Caki2 (cell line): Measurements from ENCODE around the gene ANTXR2. TPM values are rescaled to one million over a fixed set of nuclear protein-coding genes. Genes with fewer than 3 reads are reported as not detected.

Experiments used
- DNase-seq: peaks from one replicate; pipeline ENCODE4 v3.0.0-alpha.2; 2015; ENCODE audit warnings: low read depth
- in situ Hi-C: cut with HindIII; loops from 2 replicates; pipeline ENCODE4 v1.10.0; 2016; ENCODE audit warnings: low sequenced_read_pairs, low pct_unique_long_range_greater_than_20kb, mixed read lengths
- total RNA-seq: library from RNA; depleted of rRNA; stranded (reverse); fragments of >200 nt; shearing (Covaris generic); gene quantifications from 2 replicates; pipeline ENCODE4 v1.2.3, GENCODE V29; 2014; ENCODE audit warnings: low replicate concordance

ANTXR2 gene
- total RNA-seq, 1 experiment from 2014 or later: 3.6 TPM

DNA sequence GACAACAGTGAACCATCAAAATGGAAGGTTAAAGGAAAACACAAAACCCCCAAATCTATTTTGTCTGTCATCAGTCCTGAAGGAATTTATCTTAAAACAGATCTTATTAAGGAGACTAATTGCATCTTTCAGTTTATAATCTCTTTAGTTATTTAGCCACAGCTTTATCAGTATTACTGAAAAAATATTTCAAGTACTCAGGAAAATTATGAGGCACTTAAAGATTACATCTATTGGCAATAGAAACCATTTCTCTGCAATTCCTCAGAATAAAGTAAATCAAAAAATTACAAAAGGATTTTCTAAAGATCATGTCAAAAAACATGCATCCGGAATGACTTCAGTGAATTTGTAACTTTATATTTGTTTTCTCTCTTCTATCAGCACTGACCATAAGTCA, 35.2 kb downstream of the ANTXR2 start:
- in situ Hi-C loops: no loop called here
- DNase-seq: no peak

DNA sequence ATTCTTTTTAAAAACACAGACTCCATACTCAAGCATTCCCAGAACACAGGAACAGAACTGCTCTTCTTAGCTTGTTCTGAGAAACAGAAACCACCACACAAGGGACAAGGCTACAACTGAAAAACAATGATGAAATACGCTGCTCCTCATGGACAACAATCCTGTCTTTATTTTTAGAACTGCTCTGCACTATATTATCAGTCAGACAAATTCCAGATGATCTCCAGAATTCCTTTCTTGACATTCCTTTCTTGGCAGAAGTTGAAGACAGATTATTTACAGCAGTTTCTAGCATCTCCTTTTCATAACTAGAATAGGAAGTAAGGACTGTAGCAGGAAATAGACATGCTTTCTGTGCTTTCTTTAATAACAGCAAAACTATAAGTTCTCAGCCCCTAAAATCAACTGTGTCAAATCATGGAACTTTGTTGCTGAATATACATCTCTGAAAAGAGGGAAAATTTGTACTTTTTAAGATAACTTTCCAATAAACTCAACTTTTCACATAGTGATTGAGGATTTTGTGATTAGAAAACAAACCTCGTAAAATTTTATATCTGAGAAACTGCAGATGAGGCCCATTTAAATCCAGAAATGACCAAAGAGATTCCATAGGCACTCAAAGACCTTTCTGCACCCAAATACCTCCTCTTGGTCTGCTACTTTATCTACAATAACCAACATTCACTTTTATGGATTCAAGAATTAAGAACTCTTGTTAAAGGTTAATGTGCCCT, 35.9 kb downstream of the ANTXR2 start:
- in situ Hi-C loops: no loop called here
- no peak for DNase-seq

DNA sequence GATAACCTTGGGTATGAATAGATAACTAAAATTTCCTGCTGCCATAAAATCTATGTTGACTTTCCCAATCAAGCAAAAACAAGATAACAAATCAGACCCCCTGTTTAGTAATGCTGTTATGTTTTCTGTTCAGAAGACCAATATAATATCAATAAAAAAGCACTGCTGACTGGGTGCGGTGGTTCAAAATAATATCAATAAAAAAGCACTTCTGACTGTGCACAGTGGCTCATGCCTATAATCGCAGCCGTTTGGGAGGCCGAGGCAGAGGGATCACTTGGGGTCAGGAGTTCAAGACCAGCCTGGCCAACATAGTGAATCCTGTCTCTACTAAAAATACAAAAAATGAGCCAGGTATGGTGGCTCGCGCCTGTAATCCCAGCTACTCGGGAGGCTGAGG, 36.7 kb downstream of the ANTXR2 start:
- in situ Hi-C loops: no loop called here
- no peak for DNase-seq

DNA sequence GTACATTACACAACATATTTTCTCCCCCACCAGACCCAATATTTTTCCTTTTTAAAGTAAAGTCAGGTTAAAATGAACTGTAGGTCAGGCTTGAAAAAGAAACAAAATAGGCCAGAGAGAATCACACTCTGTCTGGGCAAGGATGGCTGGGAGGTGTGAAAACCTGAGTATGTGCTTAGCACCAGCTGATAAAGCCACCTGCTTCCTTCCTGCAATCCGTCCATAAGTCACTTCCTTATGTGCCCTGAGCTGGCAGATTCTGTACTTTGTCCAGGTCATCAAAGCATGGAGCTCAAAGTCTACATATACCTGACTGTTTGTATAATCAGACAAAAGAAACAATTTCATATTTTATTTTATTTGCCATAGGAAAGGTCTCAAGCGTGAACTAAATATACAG, 37.7 kb downstream of the ANTXR2 start:
- DNase-seq: no peak
- in situ Hi-C loops: no loop called here

DNA sequence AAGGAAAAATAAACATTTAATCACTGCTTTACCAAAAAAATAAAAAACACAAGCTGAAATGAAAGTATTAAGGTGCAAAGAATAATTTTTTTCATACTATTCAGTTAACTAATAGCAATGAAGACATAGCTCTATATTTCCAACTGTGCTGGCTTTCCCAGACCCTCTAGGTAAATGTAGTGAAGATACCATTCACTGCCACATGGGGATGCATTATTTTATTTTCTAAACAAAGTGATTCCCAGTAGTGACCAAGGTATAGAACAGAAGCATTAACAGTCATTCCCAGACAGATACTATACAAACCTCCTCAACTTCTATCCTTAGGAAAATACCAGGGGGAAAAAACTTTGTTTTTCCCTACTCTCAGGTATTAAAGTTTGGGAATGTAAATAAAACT, 39.4 kb downstream of the ANTXR2 start:
- in situ Hi-C loops: no loop called here
- no peak for DNase-seq

DNA sequence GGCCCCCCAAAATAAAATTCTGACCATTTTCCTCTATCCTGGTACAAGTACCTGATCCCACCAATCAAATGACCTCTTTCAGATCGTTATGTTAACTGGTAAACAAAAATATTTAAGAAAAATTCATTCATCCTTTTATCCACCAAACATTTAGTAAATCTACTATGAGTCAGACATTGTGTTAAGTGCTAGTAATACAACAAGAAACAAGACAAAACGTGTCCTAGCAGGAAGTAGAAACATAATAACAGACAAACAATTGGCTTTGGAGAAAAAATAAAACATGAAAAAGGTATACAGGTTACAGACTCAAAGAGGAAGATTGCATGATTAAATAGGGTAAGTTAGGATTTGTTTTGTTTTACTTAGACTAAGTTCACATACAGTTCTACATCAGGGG, 43.7 kb downstream of the ANTXR2 start:
- in situ Hi-C loops: no loop called here
- no peak for DNase-seq

DNA sequence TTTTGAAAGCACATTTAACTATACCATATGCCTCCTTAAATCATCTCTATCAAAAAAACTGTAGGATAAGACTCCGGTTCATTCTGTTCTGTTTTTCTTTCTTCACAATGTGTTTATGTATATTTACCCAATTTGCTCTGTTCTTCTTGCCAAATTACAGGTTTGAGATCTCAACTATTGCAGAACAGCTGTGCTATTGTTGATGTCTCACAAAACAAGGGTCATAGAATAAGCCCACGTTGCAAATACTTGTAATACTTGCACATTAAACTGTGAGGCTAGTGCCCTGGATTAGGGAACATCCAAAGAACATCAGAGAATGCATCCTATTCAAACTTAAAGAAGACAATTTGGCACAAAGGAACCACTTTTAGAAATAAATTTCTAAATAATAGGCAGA, 45.4 kb downstream of the ANTXR2 start:
- DNase-seq: no peak
- in situ Hi-C loops: no loop called here

DNA sequence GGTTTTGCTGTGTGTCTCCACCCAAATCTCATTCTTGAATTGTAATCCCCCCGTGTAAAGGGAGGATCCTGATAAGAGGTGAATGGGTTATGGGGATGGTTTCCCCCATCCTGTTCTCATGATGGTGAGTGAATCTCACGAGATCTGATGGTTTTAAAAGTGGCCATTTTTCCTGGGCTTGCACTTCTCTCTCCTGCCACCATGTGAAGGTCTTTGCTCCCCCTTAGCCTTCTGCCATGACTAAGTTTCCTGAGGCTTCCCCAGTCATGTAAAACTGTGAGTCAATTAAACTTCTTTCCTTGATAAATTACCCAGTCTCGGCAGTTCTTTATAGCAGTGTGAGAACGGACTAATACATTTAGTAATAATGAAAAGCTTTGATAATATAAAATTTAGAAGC, 46.9 kb downstream of the ANTXR2 start:
- in situ Hi-C loops: no loop called here
- no peak for DNase-seq

DNA sequence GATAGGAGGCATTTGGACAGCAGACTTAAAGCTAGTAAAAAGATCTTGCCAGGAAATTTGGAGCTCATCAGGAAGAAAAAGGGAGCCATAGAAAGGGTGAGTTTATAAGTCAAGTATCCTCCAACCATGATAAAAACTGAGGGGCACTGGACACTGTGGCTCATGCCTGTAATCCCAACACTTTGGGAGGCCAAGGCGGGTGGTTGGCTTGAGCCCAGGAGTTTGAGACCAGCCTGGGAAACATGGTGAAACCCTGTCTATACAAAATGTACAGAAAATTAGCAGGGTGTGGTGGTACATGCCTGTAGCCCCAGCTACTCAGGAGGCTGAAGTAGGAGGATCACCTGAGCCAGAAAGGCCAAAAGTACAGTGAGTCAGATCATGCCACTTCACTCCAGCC, 48.7 kb downstream of the ANTXR2 start:
- no peak for DNase-seq
- in situ Hi-C loops: no loop called here

DNA sequence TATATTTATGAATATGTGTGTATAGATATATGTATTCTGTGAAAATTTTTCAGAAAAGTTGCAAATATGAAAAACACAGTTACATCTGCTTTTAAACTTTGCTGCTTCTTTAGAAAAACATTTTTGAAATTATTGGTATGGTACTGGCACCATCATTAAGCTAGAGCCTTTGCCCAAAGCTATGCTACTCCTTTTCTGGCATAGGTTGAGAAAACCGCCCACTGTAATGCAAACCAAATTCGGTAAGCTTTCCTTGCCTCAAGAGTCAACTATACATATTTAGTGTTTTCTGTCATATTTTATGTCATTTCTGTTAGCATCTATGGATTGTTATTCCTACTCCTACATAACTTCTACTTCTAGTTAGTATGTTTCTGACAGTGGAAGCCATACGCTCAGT, 50.7 kb downstream of the ANTXR2 start:
- no peak for DNase-seq
- in situ Hi-C loops: no loop called here

DNA sequence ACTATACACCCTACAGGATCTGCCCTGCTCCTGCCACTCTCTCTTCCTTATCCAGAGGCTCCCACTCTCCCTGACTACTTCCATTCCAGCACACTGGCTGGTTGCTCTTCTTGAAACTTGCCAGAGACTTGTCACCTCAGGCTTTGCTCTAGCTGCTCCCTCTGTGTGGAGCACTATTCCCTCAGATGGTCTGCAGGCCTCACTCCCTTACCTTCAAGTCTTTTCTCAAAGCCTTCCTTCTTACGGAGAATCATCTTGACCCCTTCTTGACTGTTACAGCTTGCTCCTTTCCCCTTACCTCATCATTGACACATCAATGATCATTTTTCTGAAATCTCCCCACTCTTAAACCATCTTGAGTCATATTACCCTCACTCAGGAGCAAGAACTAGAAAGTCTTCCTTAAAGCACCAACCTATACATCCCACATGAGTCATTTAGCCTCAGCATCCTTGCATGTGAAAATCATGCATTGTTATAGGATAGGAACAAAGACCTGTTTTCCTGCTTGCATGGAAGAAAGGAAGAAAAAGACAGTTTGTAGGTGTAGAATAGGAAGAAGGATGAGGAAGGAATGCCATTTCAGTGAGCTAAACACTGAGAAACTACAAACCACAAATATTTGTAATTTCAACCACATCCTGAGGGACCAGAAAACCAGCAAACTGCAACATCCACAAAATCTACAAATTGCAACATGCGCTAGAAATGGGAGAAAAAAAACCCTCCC, 55.7 kb downstream of the ANTXR2 start:
- in situ Hi-C loops: no loop called here
- DNase-seq: no peak

DNA sequence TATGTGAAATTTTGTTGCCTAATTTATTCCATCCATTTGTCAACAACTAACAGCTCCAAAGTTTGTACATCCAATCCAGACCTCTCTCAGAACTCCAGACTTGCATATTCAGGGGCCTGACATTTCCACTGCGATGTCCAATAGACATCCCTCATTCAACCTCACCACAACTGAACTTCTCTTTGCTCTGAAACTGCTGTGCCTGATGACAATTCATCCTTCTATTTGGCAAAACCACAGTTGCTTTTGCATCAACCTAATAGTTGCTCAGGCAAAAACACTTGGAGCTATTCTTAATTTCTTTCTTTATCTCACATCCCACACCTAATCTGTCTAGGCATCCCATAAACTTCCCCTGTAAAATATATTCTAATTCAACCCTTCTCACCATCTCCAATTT, 56.5 kb downstream of the ANTXR2 start:
- in situ Hi-C loops: no loop called here
- DNase-seq: no peak

DNA sequence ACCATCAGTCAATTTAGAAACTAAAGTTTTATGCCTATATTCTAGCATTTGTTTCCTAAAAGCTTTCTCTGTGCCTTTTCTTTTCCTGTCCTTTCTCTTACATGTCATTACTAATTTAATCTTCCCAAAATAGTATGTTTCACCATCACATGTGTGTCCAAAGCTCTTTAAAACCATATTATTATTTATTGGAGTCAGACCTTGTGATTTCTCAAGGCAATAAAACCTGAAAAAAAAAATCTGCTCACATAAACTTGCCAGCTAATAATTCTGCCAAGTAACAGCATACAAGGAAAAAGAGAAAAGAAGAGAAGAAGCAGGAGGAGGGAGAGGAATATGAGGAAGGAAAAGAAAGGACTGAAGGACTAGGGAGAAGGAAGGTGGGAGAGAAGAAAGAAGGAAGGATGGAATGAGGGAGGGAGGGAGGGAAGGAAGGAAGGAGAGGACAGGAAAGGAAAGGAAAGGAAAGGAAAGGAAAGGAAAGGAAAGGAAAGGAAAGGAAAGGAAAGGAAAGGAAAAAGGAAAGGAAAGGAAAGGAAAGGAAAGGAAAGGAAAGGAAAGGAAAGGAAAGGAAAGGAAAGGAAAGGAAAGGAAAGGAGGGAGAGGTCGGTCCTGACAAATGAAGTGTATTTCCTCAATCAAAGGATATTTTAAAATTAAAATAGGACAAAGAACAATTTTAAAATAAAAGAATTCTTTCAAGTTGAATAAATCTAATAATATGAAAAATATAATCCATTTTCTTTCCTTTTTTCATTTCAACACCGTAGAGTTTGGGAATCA, 57.4 kb downstream of the ANTXR2 start:
- in situ Hi-C loops: no loop called here
- no peak for DNase-seq

DNA sequence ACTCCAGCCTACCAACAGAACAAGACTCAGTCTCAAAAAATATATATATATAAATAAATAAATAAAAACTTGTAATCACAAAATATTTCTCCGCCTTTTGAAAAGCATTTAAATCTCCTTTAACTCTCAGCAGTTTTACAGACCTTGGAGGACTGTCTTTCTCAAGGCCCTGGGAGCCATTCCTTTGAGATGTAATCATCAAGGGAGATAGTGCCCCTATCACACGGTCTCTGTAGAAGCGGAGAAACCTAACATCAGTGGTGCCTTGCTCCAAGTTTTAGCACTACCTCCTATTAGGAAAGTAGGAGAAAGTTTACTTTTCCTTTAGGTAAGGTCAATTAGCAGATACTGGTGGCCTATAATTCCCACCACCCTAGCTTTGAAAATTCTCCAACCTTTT, 58.5 kb downstream of the ANTXR2 start:
- no peak for DNase-seq
- in situ Hi-C loops: no loop called here

DNA sequence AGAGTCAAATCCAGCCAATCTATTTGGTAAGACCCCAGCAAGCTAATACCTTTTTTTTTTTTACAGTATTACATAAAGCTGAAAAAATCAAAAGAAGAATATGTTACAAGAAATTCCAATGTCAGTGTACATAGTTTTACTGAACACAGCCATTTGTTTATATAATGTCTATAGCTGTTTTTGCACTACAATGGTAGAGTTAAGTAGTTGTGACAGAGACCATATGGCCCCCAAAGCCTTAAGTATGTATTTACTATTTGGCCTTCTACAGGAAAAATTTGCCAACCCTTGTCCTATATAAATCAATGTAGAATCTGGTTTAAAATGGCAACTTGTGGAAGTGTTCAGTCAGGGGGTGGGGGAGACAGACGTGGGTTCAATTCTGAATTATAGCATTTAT, 60.7 kb downstream of the ANTXR2 start:
- in situ Hi-C loops: no loop called here
- DNase-seq: no peak

DNA sequence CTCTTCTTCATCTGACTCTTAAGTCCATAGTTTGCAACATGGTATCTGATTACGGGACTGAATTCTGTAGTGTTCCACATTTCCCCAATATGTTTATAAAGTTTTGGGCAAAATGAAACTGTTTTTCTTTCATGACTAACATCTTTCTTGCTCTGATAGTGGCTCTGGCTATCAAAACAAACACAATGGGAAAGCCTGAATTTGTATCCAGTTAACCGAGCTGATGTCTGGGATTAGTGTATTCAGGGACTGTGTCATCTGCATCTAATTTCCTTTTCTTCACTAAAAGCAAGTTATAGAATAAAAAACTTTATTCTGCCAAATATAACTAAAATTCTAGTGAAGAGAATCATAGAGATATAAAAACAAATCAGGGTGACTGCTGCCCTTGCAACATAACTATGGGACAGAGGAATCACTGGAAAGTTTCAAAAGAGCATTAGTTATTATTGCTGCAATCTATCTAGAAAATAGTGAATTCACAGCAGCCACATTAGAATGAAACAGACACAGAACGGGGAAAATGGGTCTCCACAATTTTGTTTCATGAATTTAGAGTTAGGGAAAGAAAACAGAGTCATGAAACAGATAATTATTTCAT, 61.3 kb downstream of the ANTXR2 start:
- in situ Hi-C loops: no loop called here
- no peak for DNase-seq

DNA sequence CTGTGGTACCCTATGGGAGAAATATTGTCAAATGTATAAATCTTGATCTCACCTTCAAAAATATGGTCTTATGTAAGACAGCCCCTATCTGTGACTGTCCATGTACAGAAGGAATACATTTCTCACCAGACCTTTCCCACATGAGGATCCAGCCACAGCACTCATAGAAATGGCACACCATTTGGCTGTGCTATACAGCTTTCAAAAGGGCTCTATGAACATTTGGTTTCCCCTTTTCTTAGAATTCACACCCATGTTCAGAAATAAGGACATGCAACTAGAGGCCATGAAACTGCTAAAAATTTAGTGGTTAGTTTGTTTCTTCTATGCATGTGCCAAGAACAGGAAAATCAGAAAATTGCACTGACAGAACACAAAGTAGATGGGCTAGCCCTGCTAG, 62.7 kb downstream of the ANTXR2 start:
- no peak for DNase-seq
- in situ Hi-C loops: no loop called here

DNA sequence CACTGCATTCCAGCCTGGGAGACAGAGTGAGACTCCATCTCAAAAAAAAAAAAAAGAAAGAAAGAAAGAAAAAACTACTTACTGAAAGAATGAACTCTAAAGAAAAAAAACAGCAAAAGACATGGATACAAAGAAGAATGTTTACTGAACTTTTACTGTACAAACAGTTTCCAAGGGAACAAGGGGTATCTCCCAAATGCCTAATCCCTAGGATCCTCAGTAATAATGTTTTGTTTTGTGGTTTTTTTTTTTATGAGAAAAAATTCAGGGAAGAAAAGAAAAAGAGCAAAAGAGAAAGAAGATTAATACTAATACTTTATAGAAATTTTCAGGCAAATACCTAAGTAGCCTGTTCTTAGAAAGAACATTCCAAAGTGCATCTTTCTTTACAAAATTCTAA, 63.2 kb downstream of the ANTXR2 start:
- DNase-seq: no peak
- in situ Hi-C loops: no loop called here

DNA sequence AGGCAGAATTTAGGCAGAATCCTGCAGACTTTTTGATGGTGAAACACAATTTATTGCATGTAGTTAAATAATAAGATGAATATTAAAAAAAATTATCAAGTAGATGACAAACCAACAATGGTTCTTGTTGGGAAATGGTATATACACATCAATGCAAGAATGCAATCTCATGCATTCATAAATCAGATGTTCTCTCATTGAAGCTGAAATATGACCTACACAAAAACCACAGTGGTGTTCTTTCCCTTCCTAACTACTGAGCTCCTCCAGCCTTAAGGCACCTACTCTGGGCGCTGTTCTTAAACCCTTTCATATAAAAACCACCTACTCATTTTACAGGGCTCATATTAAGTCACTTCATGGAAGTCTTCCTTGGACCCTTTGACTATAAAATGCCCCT, 64.1 kb downstream of the ANTXR2 start:
- in situ Hi-C loops: no loop called here
- DNase-seq: no peak
